Epidermal melanocyte (primary cell): Measurements from ENCODE around the gene PPFIA4.

ENCODE experiments used
- DNase-seq: peaks from one replicate; pipeline ENCODE4 v3.0.0; 2011; ENCODE audit warnings: low spot score; ENCODE audit not compliant: insufficient read length

Gene PPFIA4

DNA sequence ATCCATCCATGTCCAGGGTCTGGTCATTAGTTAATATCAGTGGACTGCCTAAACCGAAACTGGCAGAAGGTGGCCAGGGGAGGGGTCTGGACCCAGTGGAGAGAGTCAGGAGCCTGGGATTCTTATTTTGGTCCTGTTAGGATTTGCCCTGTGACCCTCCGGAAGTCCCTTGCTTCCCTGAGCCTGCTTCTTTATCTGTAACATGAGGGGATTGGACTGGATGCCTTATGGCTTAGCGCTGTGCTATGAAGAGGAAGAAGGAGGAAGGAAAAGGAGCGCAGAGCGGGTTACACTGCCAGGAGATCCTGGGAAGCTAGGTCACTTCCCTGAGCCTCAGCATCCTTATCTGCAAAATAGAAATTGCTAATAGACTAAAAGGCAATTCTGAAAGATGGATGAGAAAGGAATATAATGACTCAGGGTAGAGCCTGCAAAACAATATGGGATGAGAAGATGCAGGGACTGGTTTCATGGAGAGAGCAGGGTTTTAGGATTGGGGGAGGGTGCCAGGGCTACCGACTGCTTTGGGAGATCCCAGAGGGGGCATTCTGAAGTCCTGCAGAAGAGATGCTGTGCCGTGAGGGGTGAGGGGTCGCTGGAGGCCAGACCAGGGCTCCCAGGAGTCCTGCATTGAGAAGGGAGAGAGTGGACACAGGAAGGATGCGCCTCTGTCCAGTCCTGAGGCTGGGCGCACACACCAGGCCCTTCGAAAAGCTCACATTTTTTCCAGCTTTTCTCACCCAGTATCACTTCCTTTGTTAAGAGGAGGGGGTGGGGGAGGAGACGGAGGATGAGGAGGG lies 100.8 kb downstream of the PPFIA4 start:
- DNase-seq: no peak

DNA sequence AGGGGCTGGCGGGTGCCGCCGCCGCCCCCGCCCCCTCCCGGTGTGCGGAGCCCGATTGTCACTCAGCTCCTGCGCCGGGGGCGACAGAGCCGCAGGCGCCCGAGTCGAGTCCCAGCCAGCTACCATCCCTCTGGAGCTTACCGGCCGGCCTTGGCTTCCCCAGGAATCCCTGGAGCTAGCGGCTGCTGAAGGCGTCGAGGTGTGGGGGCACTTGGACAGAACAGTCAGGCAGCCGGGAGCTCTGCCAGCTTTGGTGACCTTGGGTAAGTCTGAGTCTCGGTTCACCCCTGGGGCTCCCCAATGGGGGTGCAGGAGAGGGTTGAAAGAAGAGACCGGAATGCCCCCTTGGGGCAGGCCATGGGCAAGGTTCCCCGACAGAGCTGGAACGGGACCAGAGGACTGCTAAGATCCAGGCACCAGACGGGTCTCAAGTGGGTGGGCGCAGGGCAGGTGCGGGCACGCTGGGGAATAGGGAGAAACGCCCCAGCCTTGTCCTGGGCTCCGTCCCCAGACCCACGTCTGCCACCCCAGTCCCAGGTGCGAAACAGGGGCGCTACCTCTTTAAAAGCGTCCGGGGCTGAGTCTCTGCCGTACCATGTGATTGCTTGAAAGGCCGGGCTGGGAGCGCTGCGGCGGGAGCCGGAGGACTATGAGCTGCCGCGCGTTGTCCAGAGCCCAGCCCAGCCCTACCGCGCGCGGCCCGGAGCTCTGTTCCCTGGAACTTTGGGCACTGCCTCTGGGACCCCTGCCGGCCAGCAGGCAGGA lies 101.6 kb downstream of the PPFIA4 start, which contains the start of gene ADORA1:
Gene ADORA1, plus strand, starts transcription at position 61 of the 765 bp plus-strand sequence. CDS start 1,116 bp downstream, outside the sequence.
- no peak for DNase-seq

DNA sequence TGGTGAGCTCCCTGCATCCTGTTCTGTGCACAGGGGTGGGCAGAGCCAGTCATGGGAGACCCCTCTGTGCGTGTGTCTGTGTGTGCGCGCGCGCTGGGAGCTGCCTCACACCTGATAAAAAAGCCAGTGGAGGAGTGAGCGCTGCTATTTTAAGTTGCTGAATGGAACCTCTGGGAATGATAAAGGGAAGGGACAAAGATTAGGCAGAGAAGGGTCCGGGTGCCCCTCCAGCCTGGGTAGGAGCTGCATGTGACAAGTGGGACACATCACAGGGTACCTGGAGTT lies 102.1 kb downstream of the PPFIA4 start:
- DNase-seq: no peak
